Adrenal gland (tissue), 12 donors: ENCODE data around the gene HIBCH. TPM values are rescaled to one million over a fixed set of nuclear protein-coding genes. Genes with fewer than 3 reads are reported as not detected.

Source experiments
- DNase-seq, 7 donors: peaks; one replicate each; pipeline ENCODE4 v3.0.0-alpha.2; 2019 to 2020
- H3K27ac ChIP-seq, 5 donors: fragments of 200-600 bp; sonication (generic) in 4 of 5; 1 replicate in 3 of 5; 2 replicates in 2 of 5; pipeline versions ENCODE4 v1.5.1 to v1.8.0; 2016 to 2020; ENCODE audit warnings: mild to moderate bottlenecking in 1 of 5
- H3K27me3 ChIP-seq: fragments of 200-600 bp; 2 replicates; pipeline ENCODE4 v1.8.0; 2021
- H3K36me3 ChIP-seq, 2 donors: fragments of 200-600 bp; replicated peaks in 1 of 2; 1 replicate in 1 of 2; 2 replicates in 1 of 2; pipeline versions ENCODE4 v1.5.1 to v1.8.0; 2018 to 2022
- H3K4me1 ChIP-seq, 2 donors: fragments of 200-600 bp; replicated peaks in 1 of 2; 1 replicate in 1 of 2; 2 replicates in 1 of 2; pipeline versions ENCODE4 v1.5.1 to v1.8.0; 2018 to 2021
- H3K4me3 ChIP-seq, 4 donors: fragments of 200-600 bp; sonication (generic) in 3 of 4; one replicate each; pipeline ENCODE4 v1.5.1; 2016 to 2018
- H3K9me3 ChIP-seq, 3 donors: fragments of 200-600 bp; sonication (generic) in 1 of 3; replicated peaks in 1 of 3; 1 replicate in 2 of 3; 2 replicates in 1 of 3; pipeline versions ENCODE4 v1.5.1 to v1.8.0; 2016 to 2021
- CTCF ChIP-seq, 6 experiments: fragments of 450-650 bp in 4 of 6; fragments of 200-600 bp in 2 of 6; sonication (generic) in 1 of 6; IDR thresholded peaks; 1 replicate in 5 of 6; 2 replicates in 1 of 6; pipeline versions ENCODE4 v1.5.1 to v1.8.0; 2016 to 2021; ENCODE audit warnings: antibody characterized with exemption in 6 of 6, mild to moderate bottlenecking in 2 of 6, moderate library complexity in 1 of 6
- POLR2A ChIP-seq, 2 donors: fragments of 450-650 bp; IDR thresholded peaks; one replicate each; pipeline ENCODE4 v1.6.1; 2017; ENCODE audit warnings: antibody characterized with exemption in 2 of 2, mild to moderate bottlenecking in 2 of 2, moderate library complexity in 1 of 2
- WGBS, 4 donors: extraction: QIAGEN DNeasy Blood & Tissue Kit in 2 of 4; methylation state at CpG; one replicate each; pipeline versions ENCODE4 v1.1.5 to v1.1.7; 2013 to 2017; 5-methylcytosine and 5-hydroxymethylcytosine counted together
- intact Hi-C, 2 donors: fragments of 100-400 bp; cut with DNase I; formaldehyde crosslinking; loops; one replicate each; pipeline versions ENCODE4 v1.14.1 to v1.15.0; 2022 to 2023
- polyA plus RNA-seq, 3 donors: library from polyadenylated mRNA; stranded (reverse); fragments of 200-250 nt in 2 of 3; fragments of 350-450 nt in 1 of 3; fragmentation: Illumina TruSeq in 1 of 3; extraction: RNeasy Lipid Tissue Mini Kit (QIAGEN cat#74804) in 1 of 3; gene quantifications; one replicate each; pipeline ENCODE4 v1.2.3, GENCODE V29; 2013 to 2014
- total RNA-seq, 9 donors: library from RNA; depleted of rRNA in 4 of 9; stranded (reverse); fragments of >200 nt in 4 of 9; fragments of 120-200 nt in 1 of 9; fragmentation: NEBNext Ultra II Directional in 1 of 9; extraction: Animal tissue kit (Norgen Biotek cat#: 25700) in 1 of 9; gene quantifications; one replicate each; pipeline versions ENCODE4 v1.1.0 to v1.2.4, GENCODE V29; 2013 to 2023
- donor health status: healthy with polysubstance abuse.
- donor health status: Bipolar disorder and iron deficiency.
- donor health status: DM: yes; HTN: yes; CAD: no.
- donor health status: DM: no; HTN: no; CAD: no.
- donor health status: DM: no; HTN: no; CAD: no.
- donor health status: DM: yes; HTN: yes; CAD: no.

Gene HIBCH
- total and polyA plus RNA-seq, 12 donors: 18.2 to 174 (median 66.4) TPM

- Histone ChIP-seq H3K4me1 (peaks cover 15 to 17% of the 10 kb centered on the region in 2 donors), H3K27ac (peak overlapping the region in 3 of 5 donors; percentile 72 to 86 (median 83)), H3K9me3 (no peaks in the 10 kb centered on the region), H3K4me3 (peak overlapping the region in 2 of 4 donors; percentile 61 to 77), H3K36me3 (no peaks in the 10 kb centered on the region), H3K27me3 (no peaks in the 10 kb centered on the region)
- intact Hi-C loops: no loop called here
- WGBS, 4 donors: 45 to 72% (median 50%) methylated on average over 8 to 13 of the region's 13 CpGs
- peak in 1 of 6 experiments; percentile 22 for TF ChIP-seq CTCF (IDR thresholded peaks at IDR 0.05)
- no peak for TF ChIP-seq POLR2A (IDR thresholded peaks at IDR 0.05)
- no peak for DNase-seq
Measured at GRCh38 chr2:190179754-190180312, 139.8 kb downstream of the HIBCH start.

DNA sequence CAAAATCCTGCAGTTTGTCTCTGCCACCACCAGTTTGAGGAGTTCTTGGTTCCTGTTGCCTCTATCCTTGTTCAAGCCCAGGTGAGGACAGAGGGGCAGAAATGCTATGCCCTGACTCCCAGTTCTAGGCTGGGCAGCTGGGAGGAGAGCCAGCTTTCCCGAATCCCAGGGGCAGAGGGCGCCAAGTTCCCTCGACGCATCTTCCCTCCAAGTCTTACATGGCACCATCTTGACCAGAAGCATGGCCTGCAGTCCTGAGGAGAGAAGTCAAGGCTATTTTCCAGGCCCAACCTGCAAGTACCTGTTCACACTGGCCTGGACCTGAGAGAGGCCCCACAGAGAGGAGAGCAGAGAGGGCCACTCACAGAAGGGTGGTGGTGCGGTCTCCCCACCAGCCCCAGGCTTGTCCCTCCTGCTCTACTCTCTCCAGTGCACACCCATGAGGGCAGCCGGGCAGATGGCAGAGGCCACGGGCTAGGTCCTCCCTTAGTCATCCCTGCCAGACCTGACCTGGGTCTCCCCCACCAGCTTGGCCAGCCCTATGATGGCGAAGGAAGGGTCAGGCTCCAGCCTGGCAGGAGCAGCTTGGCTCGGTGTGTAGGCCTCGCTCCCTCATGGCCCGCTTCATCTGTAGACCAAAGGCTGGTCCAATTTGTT, 141.4 kb downstream of the HIBCH start:
- no peak for DNase-seq
- H3K4me3 ChIP-seq: no peak overlapping the region
- H3K9me3 ChIP-seq: no peaks in the 10 kb centered on the region
- intact Hi-C loops: no loop called here
- H3K36me3 ChIP-seq: no peaks in the 10 kb centered on the region
- 95 to 98% (median 97%) methylated on average over 9 to 11 of the region's 11 CpGs for WGBS, 4 donors
- H3K4me1 ChIP-seq: peaks cover 8 to 10% of the 10 kb centered on the region in 2 donors
- no peaks in the 10 kb centered on the region for H3K27me3 ChIP-seq
- TF ChIP-seq POLR2A (IDR thresholded peaks at IDR 0.05) (no peak), CTCF (IDR thresholded peaks at IDR 0.05) (no peak)
- H3K27ac ChIP-seq: no peak overlapping the region

DNA sequence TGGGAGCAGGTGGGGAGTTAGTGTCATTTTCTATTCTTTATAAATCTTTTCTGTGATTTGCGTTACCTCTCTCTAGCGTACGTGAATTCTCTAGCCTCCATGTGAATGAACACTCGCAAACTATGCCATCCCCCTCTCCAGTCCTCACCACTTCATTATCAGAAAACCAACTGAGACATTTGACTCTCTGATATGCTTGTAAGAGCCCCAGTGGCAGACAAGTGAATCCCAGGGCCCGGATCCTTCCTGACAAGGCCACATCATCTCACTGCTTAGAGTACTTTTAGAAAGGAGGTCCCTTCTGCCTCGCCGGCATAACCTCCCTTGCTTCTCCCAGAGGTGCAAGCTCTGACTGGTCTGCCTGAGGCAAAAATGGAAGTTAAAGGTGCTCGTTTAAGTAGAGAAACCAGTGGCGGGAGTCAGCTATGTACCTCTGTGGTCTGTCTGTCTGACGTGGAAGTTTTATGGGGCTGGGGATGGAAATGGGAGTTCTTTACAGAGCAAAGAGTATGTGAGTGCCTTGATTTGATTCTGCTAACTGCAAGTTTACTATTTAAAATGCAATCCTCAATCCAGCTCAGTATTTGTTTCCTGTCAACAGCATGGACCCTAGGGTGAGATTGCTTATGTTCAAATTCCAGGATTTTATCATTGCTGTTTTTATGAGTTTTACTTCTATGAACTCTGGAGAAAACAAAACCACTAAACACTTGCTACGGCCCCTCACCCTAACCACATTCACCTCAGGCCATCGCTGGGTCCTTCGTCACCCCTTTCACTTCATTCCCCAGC, 142.2 kb downstream of the HIBCH start:
- Histone ChIP-seq H3K9me3 (no peaks in the 10 kb centered on the region), H3K27me3 (no peaks in the 10 kb centered on the region), H3K27ac (no peak overlapping the region), H3K4me1 (peaks cover 4 to 8% of the 10 kb centered on the region in 2 donors), H3K36me3 (no peaks in the 10 kb centered on the region), H3K4me3 (no peak overlapping the region)
- DNase-seq: no peak
- TF ChIP-seq CTCF (IDR thresholded peaks at IDR 0.05) (no peak), POLR2A (IDR thresholded peaks at IDR 0.05) (no peak)
- 88 to 92% (median 90%) methylated on average over 13 of the region's 13 CpGs for WGBS, 4 donors
- intact Hi-C loops: no loop called here

DNA sequence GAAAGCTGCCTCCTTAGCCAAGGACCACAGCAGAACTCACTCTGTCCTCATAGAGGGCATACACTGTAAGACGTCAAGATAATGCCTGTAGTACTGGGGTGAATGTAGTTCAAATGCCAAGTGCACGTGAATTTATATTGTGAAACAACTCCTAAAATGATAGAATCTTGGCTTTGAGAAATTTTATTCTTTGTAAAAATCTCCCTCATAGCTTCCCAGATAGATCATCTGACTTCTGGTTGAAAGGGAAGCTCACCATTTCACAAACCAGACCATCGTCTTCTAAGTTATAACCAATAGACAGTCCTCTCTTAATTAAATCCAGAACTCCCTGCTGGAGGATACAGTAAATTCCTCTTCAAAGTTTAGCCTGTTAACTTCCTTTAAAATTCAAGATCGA, 146.2 kb downstream of the HIBCH start:
- no peak for TF ChIP-seq POLR2A (IDR thresholded peaks at IDR 0.05)
- no peak for TF ChIP-seq CTCF (IDR thresholded peaks at IDR 0.05)
- Histone ChIP-seq H3K27ac (no peak overlapping the region), H3K4me3 (no peak overlapping the region), H3K9me3 (no peaks in the 10 kb centered on the region), H3K36me3 (no peaks in the 10 kb centered on the region), H3K4me1 (no peaks in the 10 kb centered on the region), H3K27me3 (no peaks in the 10 kb centered on the region)
- no peak for DNase-seq
- 80 to 83% (median 81%) methylated on average over 4 of the region's 4 CpGs for WGBS, 4 donors
- intact Hi-C loops: no loop called here
